Upper lobe of left lung (tissue), 4 donors: ENCODE measurements around the gene AP1AR.

Experiments used
- CTCF ChIP-seq, 6 experiments: fragments of 450-650 bp in 4 of 6; fragments of 200-600 bp in 2 of 6; sonication (generic) in 2 of 6; IDR thresholded peaks; one replicate each; pipeline ENCODE4 v1.5.1; 2016 to 2019; ENCODE audit warnings: antibody characterized with exemption in 6 of 6
- EP300 ChIP-seq, 4 donors: sonication (generic); formaldehyde crosslinking; IDR thresholded peaks; one replicate each; pipeline ENCODE4 v1.5.1; 2017; ENCODE audit warnings: antibody characterized with exemption in 4 of 4, control low read depth in 2 of 4

GRCh38 chr4:112230879-112231778 lies 458 bp upstream of the AP1AR start:
- TF ChIP-seq CTCF (IDR thresholded peaks at IDR 0.05) (no peak), EP300 (IDR thresholded peaks at IDR 0.05) (peak in 1 of 4 donors; percentile 3)
